Caki2 (cell line): Measurements from ENCODE around the gene TIMM8B. TPM values are rescaled to one million over a fixed set of nuclear protein-coding genes. Genes with fewer than 3 reads are reported as not detected.

Experiments
- total RNA-seq: library from RNA; depleted of rRNA; stranded (reverse); fragments of >200 nt; shearing (Covaris generic); gene quantifications from 2 replicates; pipeline ENCODE4 v1.2.3, GENCODE V29; 2014; ENCODE audit warnings: low replicate concordance; rRNA removed

The TIMM8B gene
- total RNA-seq, 1 experiment from 2014 or later = 33.6 TPM

Other genes with a start within 250 kb of the TIMM8B start
- gene ALG9, start 215.2 kb downstream of the TIMM8B start, total RNA-seq = 17.2 and 45.7 TPM in 2 replicates
- 0.30 and 2.1 TPM in 2 replicates for gene FDXACB1, start 207.6 kb downstream of the TIMM8B start, total RNA-seq
- 29.9 and 39.5 TPM in 2 replicates for gene CFAP68, start 207.2 kb downstream of the TIMM8B start, total RNA-seq
- 0.78 and 2.4 TPM in 2 replicates for gene CRYAB, start 175.0 kb downstream of the TIMM8B start, total RNA-seq
- 2.9 TPM in 1 of 2 replicates, not detected in the other for gene HSPB2, start 174.0 kb downstream of the TIMM8B start, total RNA-seq
- gene C11orf52, start 167.8 kb downstream of the TIMM8B start, total RNA-seq = 1.7 TPM in 1 of 2 replicates, not detected in the other
- gene DIXDC1, start 149.4 kb downstream of the TIMM8B start, total RNA-seq = 14.2 and 25.0 TPM in 2 replicates
- 28.1 and 35.0 TPM in 2 replicates for gene DLAT, start 61.3 kb downstream of the TIMM8B start, total RNA-seq
- 0.49 and 11.4 TPM in 2 replicates for gene PIH1D2, start 12.7 kb downstream of the TIMM8B start, total RNA-seq
- 13.2 and 19.8 TPM in 2 replicates for gene NKAPD1, start 12.5 kb downstream of the TIMM8B start, total RNA-seq
- 75.6 and 140 TPM in 2 replicates for gene SDHD, start 117 bp upstream of the TIMM8B start, total RNA-seq
- gene IL18, start 77.3 kb upstream of the TIMM8B start, total RNA-seq = 119 and 132 TPM in 2 replicates
- gene TEX12, start 80.6 kb upstream of the TIMM8B start, total RNA-seq = not detected in 2 replicates
- gene BCO2, start 88.8 kb upstream of the TIMM8B start, total RNA-seq = 8.1 and 8.9 TPM in 2 replicates
- gene PTS, start 139.7 kb upstream of the TIMM8B start, total RNA-seq = 30.1 and 70.3 TPM in 2 replicates
- not detected in 2 replicates for gene PLET1, start 174.1 kb upstream of the TIMM8B start, total RNA-seq